GM21367 (cell line): ENCODE data around the gene HTR2A.

Experiments used
- ATAC-seq: cut with Tn5 transposase; IDR thresholded peaks from one replicate; pipeline ENCODE4 v1.9.1; 2021; ENCODE audit not compliant: unreplicated experiment

Gene HTR2A

GRCh38 chr13:46871557-46871956, 25.3 kb downstream of the HTR2A start:
- ATAC-seq = no peak

GRCh38 chr13:46868091-46868490, 28.8 kb downstream of the HTR2A start:
- no peak for ATAC-seq

- no peak for ATAC-seq
These were observed 30.7 kb downstream of the HTR2A start for GRCh38 chr13:46866150-46866549.

GRCh38 chr13:46864941-46865340, 31.9 kb downstream of the HTR2A start:
- ATAC-seq = no peak

GRCh38 chr13:46861959-46862358, 34.9 kb downstream of the HTR2A start:
- no peak for ATAC-seq

GRCh38 chr13:46860722-46861121, 36.1 kb downstream of the HTR2A start:
- no peak for ATAC-seq

- ATAC-seq = no peak
These were observed 38.1 kb downstream of the HTR2A start for GRCh38 chr13:46858776-46859175.

GRCh38 chr13:46858163-46858562, 38.7 kb downstream of the HTR2A start:
- ATAC-seq = no peak

GRCh38 chr13:46855664-46856063, 41.2 kb downstream of the HTR2A start:
- no peak for ATAC-seq

- ATAC-seq = peak; percentile 83
These were observed 41.7 kb downstream of the HTR2A start for GRCh38 chr13:46855166-46855565.

- ATAC-seq = no peak
These were observed 44.7 kb downstream of the HTR2A start for GRCh38 chr13:46852168-46852567.

GRCh38 chr13:46850214-46850613, 46.6 kb downstream of the HTR2A start:
- ATAC-seq = no peak

- no peak for ATAC-seq
These were observed 50.1 kb downstream of the HTR2A start for GRCh38 chr13:46846726-46847125.

GRCh38 chr13:46845146-46845545, 51.7 kb downstream of the HTR2A start:
- no peak for ATAC-seq

GRCh38 chr13:46844431-46844830, 52.4 kb downstream of the HTR2A start:
- no peak for ATAC-seq

GRCh38 chr13:46839399-46839798, 57.5 kb downstream of the HTR2A start:
- no peak for ATAC-seq

- no peak for ATAC-seq
These were observed 62.2 kb downstream of the HTR2A start for GRCh38 chr13:46834657-46835056.

- ATAC-seq = no peak
These were observed 65.2 kb downstream of the HTR2A start for GRCh38 chr13:46831588-46832194.

- no peak for ATAC-seq
These were observed 66.3 kb downstream of the HTR2A start for GRCh38 chr13:46830405-46831005.

GRCh38 chr13:46822551-46822950, 74.3 kb downstream of the HTR2A start:
- ATAC-seq = no peak

- no peak for ATAC-seq
These were observed 78.9 kb downstream of the HTR2A start for GRCh38 chr13:46817838-46818476.

GRCh38 chr13:46817095-46817494, 79.8 kb downstream of the HTR2A start:
- ATAC-seq = no peak

- no peak for ATAC-seq
These were observed 80.5 kb downstream of the HTR2A start for GRCh38 chr13:46816371-46816770.
